Transverse colon (tissue), 4 donors: ENCODE results near the gene MXRA8.

Experiments used
- EP300 ChIP-seq: sonication (generic); formaldehyde crosslinking; IDR thresholded peaks from one replicate; pipeline ENCODE4 v1.6.1; 2017; ENCODE audit warnings: antibody characterized with exemption, low read depth
- POLR2A ChIP-seq: fragments of 450-650 bp; IDR thresholded peaks from one replicate; pipeline ENCODE4 v1.6.1; 2016; ENCODE audit warnings: antibody characterized with exemption, mild to moderate bottlenecking, moderate library complexity
- POLR2AphosphoS5 ChIP-seq, 3 donors: sonication (generic); formaldehyde crosslinking; IDR thresholded peaks; one replicate each; pipeline ENCODE4 v1.6.1; 2016; ENCODE audit warnings: antibody characterized with exemption in 3 of 3
- TF ChIP-seq, protein P1 (sequence below), 5 experiments: fragments of 200-600 bp in 3 of 5; fragments of 450-650 bp in 2 of 5; sonication (generic) in 3 of 5; IDR thresholded peaks; 1 replicate in 2 of 5; 2 replicates in 3 of 5; pipeline ENCODE4 v1.5.1; 2016 to 2017; ENCODE audit warnings: antibody characterized with exemption in 5 of 5, inconsistent platforms in 3 of 5, mild to moderate bottlenecking in 2 of 5, moderate library complexity in 1 of 5

- no peak for TF ChIP-seq POLR2A
- TF ChIP-seq, protein P1, sequence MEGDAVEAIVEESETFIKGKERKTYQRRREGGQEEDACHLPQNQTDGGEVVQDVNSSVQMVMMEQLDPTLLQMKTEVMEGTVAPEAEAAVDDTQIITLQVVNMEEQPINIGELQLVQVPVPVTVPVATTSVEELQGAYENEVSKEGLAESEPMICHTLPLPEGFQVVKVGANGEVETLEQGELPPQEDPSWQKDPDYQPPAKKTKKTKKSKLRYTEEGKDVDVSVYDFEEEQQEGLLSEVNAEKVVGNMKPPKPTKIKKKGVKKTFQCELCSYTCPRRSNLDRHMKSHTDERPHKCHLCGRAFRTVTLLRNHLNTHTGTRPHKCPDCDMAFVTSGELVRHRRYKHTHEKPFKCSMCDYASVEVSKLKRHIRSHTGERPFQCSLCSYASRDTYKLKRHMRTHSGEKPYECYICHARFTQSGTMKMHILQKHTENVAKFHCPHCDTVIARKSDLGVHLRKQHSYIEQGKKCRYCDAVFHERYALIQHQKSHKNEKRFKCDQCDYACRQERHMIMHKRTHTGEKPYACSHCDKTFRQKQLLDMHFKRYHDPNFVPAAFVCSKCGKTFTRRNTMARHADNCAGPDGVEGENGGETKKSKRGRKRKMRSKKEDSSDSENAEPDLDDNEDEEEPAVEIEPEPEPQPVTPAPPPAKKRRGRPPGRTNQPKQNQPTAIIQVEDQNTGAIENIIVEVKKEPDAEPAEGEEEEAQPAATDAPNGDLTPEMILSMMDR (IDR thresholded peaks at IDR 0.05): no peak
- TF ChIP-seq POLR2AphosphoS5 (IDR thresholded peaks at IDR 0.05): peak in 2 of 3 donors; percentile 16 to 41
- TF ChIP-seq EP300: no peak
Measured at GRCh38 chr1:1318131-1318652, 40.2 kb downstream of the MXRA8 start.
